DMS 273 (cell line): Measurements from ENCODE around the gene MTPN.

Source experiments
- DNase-seq: peaks from one replicate; lab custom pipeline; 2025; ENCODE audit not compliant: unreplicated experiment; lab: John Stamatoyannopoulos, UW

MTPN gene

DNA sequence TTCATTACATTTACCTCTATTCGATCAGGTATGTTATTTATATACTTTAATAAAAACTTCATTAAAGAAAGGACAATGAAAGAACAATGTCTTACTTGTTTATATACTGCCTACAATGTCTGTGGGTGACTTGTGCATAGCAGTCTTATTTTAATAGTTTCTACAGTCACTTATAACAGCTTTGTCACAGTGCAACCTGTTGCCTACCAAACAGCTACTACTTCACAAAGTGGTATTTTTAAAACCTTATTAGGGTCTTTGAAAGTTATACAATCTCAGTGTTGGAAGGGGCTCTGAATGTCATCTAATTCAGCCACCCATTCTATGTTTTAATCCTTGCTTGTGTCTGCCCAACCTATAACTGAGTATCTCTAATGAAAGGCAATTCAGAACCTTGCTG lies 19.0 kb downstream of the MTPN start:
- DNase-seq = no peak

- no peak for DNase-seq
These were observed 19.5 kb downstream of the MTPN start for GRCh38 chr7:135957627-135958026.

DNA sequence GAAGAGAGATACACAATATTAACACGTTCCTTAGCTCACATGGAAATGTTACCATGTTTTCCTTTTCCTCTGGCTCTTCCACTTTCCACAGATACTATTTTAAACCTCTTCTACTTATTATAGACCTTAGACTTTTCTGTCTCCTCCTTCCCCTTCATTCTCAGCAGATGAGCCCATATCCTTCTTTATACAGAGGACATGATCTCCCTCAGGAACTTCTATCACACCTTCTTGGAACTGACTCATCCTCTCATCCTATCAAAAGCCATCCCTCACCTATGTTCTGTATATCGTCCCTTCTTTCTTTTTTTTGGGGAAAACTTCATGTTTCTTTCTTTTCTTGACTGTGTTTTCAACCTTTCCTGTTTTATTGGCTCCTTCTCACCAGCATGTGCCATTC lies 20.8 kb downstream of the MTPN start:
- no peak for DNase-seq

GRCh38 chr7:135950972-135951371 lies 26.2 kb downstream of the MTPN start:
- DNase-seq = no peak

DNA sequence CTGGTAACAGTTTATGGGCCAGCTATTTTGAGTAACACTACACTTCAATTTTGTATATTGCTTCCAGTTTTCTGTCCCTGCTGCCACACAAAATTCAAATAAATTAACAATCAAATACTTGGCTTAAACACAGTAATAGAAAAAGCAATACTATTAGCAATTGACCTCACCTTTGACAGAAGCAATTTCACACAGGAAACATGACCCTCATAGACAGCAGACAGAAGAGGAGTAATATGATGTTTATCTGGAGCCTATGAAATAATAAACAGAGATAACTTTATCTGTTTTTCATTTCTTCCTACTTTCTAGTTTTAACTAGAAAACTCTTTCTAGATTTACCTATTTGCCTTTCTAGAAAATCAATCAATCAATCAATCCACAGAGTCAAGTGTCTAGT lies 26.7 kb downstream of the MTPN start:
- no peak for DNase-seq

GRCh38 chr7:135946289-135947055 lies 30.7 kb downstream of the MTPN start:
- no peak for DNase-seq

DNA sequence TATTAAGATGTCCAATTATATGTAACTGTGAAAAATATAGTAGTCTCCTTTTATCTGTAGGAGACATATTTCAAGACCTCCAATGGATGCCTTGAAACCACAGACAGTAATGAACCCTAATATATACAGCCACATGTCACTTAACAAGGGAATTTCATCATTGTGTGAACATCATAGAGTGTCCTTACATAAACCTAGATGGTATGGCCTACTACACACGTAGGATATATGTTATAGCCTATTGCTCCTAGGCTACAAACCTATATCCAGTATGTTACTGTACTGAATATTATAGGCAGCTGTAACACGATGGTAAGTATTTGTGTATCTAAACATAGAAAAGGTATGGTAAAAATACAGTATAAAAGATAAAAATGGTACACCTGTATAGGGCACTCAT lies 32.4 kb downstream of the MTPN start:
- no peak for DNase-seq

GRCh38 chr7:135943134-135943879 lies 33.9 kb downstream of the MTPN start:
- no peak for DNase-seq

DNA sequence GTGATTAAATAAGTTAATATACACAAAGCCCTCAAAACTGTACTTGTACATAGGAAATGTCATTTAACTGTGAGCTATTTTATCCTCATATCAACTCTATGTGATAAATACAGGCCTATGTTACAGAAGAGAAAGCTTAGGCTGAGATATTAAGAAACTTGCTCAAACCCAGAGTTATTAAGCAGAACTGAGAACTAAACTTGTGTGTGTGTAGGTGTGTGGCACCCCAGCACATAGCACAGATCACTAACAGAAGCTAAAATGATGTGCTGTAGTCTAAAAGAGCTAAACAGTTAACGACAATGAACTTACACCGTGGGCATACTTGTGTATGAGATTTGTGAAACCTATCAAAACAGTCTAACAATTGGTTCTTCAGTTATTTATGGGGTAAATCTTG lies 34.5 kb downstream of the MTPN start:
- no peak for DNase-seq

DNA sequence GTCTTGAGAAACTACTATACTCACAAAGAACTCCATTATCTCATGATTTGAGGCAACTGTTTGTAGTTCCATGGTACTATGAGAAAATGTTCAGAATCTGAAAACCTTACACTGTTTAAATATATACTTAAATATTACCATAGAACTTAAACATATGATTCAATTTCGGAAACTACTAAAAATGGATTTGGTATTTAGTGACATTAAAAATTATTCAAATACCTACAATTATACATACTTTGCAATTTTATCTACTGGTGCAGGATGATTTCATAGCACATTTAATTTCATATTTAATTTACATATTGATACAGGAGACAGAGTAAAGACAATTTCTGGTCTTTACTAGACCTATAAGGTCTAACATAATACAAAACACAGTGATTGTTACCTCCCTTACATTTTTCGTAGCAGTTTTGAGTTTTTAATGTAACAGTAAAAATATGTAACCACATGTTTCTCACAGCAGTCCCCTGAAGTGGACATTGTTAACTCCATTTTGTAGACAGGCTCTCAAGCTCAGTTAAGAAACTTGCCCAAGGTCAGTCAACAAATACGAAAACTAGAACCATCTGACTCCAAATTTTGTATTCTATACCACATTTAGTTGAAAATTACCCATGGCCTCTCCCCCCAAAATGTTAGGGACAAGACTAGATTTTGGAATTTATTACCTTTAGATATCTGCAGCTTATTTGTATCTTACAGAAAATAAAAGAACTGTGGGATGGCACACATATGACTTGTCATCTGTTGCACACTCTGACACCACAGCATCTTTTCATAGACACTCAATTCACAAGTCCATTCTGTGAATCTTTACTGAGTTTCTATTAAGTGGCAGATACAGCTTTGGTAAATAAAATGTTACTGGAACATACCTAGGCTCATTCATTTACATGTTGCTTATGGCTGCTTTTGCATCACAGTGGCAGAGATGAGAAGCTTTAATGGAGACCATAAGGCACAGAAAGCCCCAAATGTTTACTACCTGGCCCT lies 36.8 kb downstream of the MTPN start:
- DNase-seq = no peak

DNA sequence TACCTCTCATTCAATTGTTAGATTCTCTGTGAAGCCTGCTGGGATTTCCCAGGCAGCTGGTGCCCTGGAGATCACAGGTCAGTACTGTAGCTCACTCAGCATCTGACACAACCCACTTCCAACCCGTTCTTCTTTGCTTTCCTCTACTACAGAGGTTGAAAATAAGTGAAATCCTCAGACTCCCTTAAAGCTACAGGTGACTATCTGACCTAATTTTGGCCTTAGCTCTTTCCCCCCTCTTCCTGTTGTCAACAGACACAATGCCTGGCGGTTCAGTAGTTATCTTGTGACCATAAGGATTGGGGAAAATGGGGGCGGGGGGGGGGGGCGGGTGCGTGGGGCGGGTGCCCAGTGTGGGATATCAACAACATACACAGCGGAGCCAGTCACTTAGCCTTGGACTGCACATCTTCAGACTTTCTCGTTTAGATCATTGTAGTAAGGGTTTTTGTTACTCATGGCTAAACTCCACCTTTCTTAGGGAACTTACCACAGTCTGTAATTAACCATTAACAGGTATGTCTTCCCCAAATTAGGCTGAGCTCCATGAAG lies 37.8 kb downstream of the MTPN start:
- no peak for DNase-seq

DNA sequence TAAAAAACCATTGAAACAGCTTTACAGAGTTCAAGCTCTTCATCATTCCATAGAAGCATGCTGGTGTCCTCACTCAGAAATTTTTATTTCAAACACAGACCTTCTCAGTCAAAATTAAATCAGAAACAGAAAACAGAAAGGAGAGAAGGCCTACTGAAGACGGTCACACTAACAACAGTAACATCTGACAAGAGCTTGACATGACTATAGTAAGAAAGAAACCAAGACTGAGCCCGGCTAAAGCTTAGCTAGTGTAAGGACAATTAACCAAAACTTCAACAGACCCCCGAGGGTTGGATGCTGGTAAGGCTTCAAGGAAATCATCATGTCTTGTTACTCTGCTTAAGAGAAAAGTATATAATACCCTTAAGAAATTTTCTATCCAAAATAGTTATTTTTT lies 38.6 kb downstream of the MTPN start:
- no peak for DNase-seq

- DNase-seq = no peak
These were observed 39.1 kb downstream of the MTPN start for GRCh38 chr7:135938086-135938485.

DNA sequence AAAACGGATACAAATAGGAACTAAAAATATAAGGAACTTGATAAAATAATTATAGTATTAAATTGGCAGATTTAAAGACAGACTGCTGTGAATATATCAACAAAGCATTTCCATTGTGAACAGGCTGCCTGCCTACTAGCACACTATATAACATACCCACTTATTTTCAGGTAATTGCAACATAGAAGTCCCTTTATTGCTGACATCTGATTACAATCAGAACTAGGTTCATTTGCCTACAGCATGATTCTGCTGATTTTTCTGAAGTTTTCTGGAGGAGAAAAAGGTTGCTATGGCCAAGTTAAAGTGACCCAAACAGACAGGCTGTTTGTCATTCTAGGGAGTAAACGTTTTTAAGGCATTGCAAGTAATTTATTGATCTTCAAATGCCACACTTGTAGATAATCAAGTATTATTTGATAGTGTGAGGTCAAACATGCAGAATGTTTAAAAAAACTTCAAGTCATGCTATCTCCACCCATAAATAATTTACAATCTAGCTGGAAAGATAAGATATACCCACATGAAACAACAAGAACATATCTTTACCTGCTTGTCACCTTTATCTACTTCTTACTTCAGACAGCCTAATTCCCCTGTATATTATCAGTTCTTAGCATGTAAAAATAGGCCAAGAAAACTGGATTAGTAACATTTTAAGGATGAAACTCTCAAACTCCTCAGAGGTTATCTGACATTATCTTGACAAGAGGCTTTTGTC lies 40.5 kb downstream of the MTPN start:
- no peak for DNase-seq

GRCh38 chr7:135934651-135935050 lies 42.5 kb downstream of the MTPN start:
- no peak for DNase-seq

- DNase-seq = no peak
These were observed 43.5 kb downstream of the MTPN start for GRCh38 chr7:135933509-135934188.

DNA sequence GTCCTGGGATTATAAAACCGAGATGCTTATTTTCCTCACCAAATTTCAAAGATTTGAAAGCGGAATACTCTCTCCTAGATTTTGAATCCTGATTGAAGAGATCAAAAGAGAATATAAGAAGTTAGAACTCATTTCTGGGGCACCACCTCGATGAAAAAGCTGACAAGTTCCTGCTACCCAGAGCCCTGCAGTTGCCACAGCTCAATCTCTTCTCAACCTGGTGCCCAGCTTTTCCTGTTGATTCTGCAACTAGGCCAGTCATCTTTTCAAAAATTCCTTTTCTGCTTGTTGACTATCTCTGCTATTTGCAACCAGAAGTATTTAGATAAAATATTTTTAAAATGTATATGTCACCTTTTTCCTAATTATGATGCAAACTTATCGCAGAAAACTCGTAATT lies 45.0 kb downstream of the MTPN start:
- no peak for DNase-seq

- peak; percentile 22 for DNase-seq
These were observed 46.3 kb downstream of the MTPN start for GRCh38 chr7:135930565-135931461.

DNA sequence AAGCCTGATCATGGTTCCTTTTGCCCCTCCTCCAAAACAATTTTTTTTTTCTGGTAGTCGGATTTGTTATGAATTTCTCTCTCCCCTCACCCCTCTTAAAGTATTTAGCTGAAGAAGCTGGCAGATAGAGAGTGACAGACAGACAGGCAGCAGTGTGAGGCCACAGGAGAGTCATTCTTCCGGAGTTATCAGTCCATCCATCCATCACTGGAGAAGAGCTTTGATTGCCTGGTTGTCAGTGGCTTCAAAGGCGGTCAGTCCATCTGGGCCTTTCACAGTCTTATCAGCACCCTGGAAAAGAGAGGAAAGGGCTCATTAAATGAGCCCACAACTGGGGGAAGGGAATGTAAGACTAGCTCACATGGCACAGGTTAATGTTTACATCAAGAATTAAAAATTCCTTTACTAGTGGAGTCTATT lies 47.4 kb downstream of the MTPN start:
- no peak for DNase-seq
